WTC11 (cell line): ENCODE data around the gene PPP6R1. TPM values are rescaled to one million over a fixed set of nuclear protein-coding genes. Genes with fewer than 3 reads are reported as not detected.

ENCODE experiments used
- ATAC-seq: fragments of 200-7000 bp; cut with Tn5 transposase; 2 replicates; pipeline ENCODE4 v1.10.0; 2021; ENCODE audit warnings: mild to moderate bottlenecking, moderate library complexity
- CTCF ChIA-PET: fragments of 300-600 bp; sonication (Branson Sonifier 250); formaldehyde crosslinking; loops from one replicate; lab custom pipeline; 2021; ENCODE audit warnings: antibody characterized with exemption; lab: Charles Lee
- POLR2A ChIA-PET: fragments of 350-600 bp; sonication (Branson Sonifier 250); formaldehyde crosslinking; loops from one replicate; lab custom pipeline; 2021; ENCODE audit warnings: antibody characterized with exemption; lab: Charles Lee
- DNase-seq: peaks from one replicate; pipeline ENCODE4 v3.0.0; 2021; ENCODE audit warnings: low spot score
- H3K27ac Mint-ChIP-seq: 2 replicates; pipeline ENCODE4 v1.8.0; 2021; ENCODE audit warnings: mixed read lengths
- H3K27me3 Mint-ChIP-seq: 2 replicates; pipeline ENCODE4 v1.8.0; 2021; ENCODE audit warnings: low read depth, mild to moderate bottlenecking, moderate library complexity, mixed read lengths
- H3K36me3 Mint-ChIP-seq: 2 replicates; pipeline ENCODE4 v1.8.0; 2021; ENCODE audit warnings: mixed read lengths
- H3K4me1 Mint-ChIP-seq: 2 replicates; pipeline ENCODE4 v1.8.0; 2022; ENCODE audit warnings: mixed read lengths
- H3K4me3 Mint-ChIP-seq: 2 replicates; pipeline ENCODE4 v1.8.0; 2021; ENCODE audit warnings: mild to moderate bottlenecking, moderate library complexity, mixed read lengths
- H3K9me3 Mint-ChIP-seq: 2 replicates; pipeline ENCODE4 v1.8.0; 2021; ENCODE audit warnings: mixed read lengths
- AFF4 ChIP-seq: sonication (generic); formaldehyde crosslinking; IDR thresholded peaks from 2 replicates; pipeline ENCODE4 v1.8.1; 2023; ENCODE audit warnings: mild to moderate bottlenecking, missing genetic modification reagents, borderline replicate concordance
- ATF1 ChIP-seq: sonication (generic); formaldehyde crosslinking; IDR thresholded peaks from 2 replicates; pipeline ENCODE4 v1.8.1; 2023; ENCODE audit warnings: mild to moderate bottlenecking, moderate library complexity, missing genetic modification reagents
- CBFB ChIP-seq: sonication (generic); formaldehyde crosslinking; IDR thresholded peaks from 2 replicates; pipeline ENCODE4 v1.8.1; 2022; ENCODE audit warnings: mild to moderate bottlenecking, low read depth, missing genetic modification reagents
- CDX4 ChIP-seq: fragments of 250-450 bp; sonication (Bioruptor Pico); IDR thresholded peaks from 2 replicates; pipeline ENCODE4 v1.9.0; 2021; ENCODE audit warnings: moderate library complexity, mild to moderate bottlenecking, inconsistent platforms, borderline replicate concordance
- ELF4 ChIP-seq: sonication (generic); formaldehyde crosslinking; IDR thresholded peaks from 2 replicates; pipeline ENCODE4 v1.8.1; 2022; ENCODE audit warnings: low read depth, mild to moderate bottlenecking, moderate library complexity, missing genetic modification reagents
- HMGA2 ChIP-seq: fragments of 250-450 bp; sonication (Bioruptor Pico); IDR thresholded peaks from 2 replicates; pipeline ENCODE4 v1.4.0; 2021; ENCODE audit warnings: mild to moderate bottlenecking, moderate library complexity
- IRF1 ChIP-seq: sonication (generic); formaldehyde crosslinking; IDR thresholded peaks from 2 replicates; pipeline ENCODE4 v1.8.0; 2023; ENCODE audit warnings: missing genetic modification reagents
- NR1H2 ChIP-seq: sonication (generic); formaldehyde crosslinking; IDR thresholded peaks from 2 replicates; pipeline ENCODE4 v1.9.0; 2021; ENCODE audit warnings: mild to moderate bottlenecking, moderate library complexity, missing genetic modification reagents
- PREB ChIP-seq: sonication (generic); formaldehyde crosslinking; IDR thresholded peaks from 2 replicates; pipeline ENCODE4 v1.8.1; 2022; ENCODE audit warnings: mild to moderate bottlenecking, missing genetic modification reagents, moderate library complexity, borderline replicate concordance
- SMAD4 ChIP-seq: sonication (generic); formaldehyde crosslinking; IDR thresholded peaks from 2 replicates; pipeline ENCODE4 v1.8.0; 2022; ENCODE audit warnings: mild to moderate bottlenecking, missing genetic modification reagents
- USF1 ChIP-seq: sonication (generic); formaldehyde crosslinking; IDR thresholded peaks from 2 replicates; pipeline ENCODE4 v1.8.0; 2022; ENCODE audit warnings: mild to moderate bottlenecking, missing genetic modification reagents
- ZBTB21 ChIP-seq: sonication (generic); formaldehyde crosslinking; IDR thresholded peaks from 2 replicates; pipeline ENCODE4 v1.8.1; 2023; ENCODE audit warnings: mild to moderate bottlenecking, missing genetic modification reagents, borderline replicate concordance
- ZSCAN18 ChIP-seq: fragments of 250-450 bp; sonication (Bioruptor Pico); IDR thresholded peaks from 2 replicates; pipeline ENCODE4 v2.1.2; 2022; ENCODE audit warnings: mild to moderate bottlenecking, moderate library complexity
- total RNA-seq: library from RNA; stranded (reverse); gene quantifications from 3 replicates; pipeline ENCODE4 v1.2.3, GENCODE V29; 2021

The PPP6R1 gene
- total RNA-seq, 1 experiment from 2014 or later: 91.8 TPM

- no peak for TF ChIP-seq ZSCAN18 (CRISPR knock-in tag)
- TF ChIP-seq CDX4 (CRISPR knock-in tag): no peak
- no peak for TF ChIP-seq USF1 (CRISPR knock-in tag)
- TF ChIP-seq PREB (CRISPR knock-in tag): no peak
- TF ChIP-seq ATF1: no peak
- no peak for TF ChIP-seq NR1H2 (CRISPR knock-in tag)
- TF ChIP-seq, all 79 proteins: peak for 0
These were observed 31.4 kb downstream of the PPP6R1 start (continued) for GRCh38 chr19:55227241-55228014.

- POLR2A ChIA-PET: no interaction called here
- no peak for ATAC-seq
- no peak for DNase-seq
- H3K4me1 Mint-ChIP-seq: peaks cover 4% of the 10 kb centered on the region; the same call in 1 of the 2 replicates
- no peaks in the 10 kb centered on the region for H3K9me3 Mint-ChIP-seq
- TF ChIP-seq CBFB (CRISPR knock-in tag) (no peak), ZBTB21 (no peak), SMAD4 (CRISPR knock-in tag) (no peak), CDX4 (CRISPR knock-in tag) (no peak), ELF4 (no peak), AFF4 (no peak), IRF1 (CRISPR knock-in tag) (no peak), HMGA2 (CRISPR knock-in tag) (no peak)
- TF ChIP-seq, all 79 proteins: peak for 0
- no peak overlapping the region for H3K27ac Mint-ChIP-seq
- H3K4me3 Mint-ChIP-seq: no peak overlapping the region
- H3K36me3 Mint-ChIP-seq: peaks cover 4% of the 10 kb centered on the region; the same call in 1 of the 2 replicates
- CTCF ChIA-PET: interaction anchor here (0.6 to 1.3 kb wide), 2 partner anchors 21 to 122 kb away, joined by 3 to 4 read pairs; no protein-coding TSS in a partner anchor
- H3K27me3 Mint-ChIP-seq: no peaks in the 10 kb centered on the region
These were observed 32.0 kb downstream of the PPP6R1 start for GRCh38 chr19:55226788-55227187.
